ENCODE data around the gene CD84. TPM values are rescaled to one million over a fixed set of nuclear protein-coding genes. Genes with fewer than 3 reads are reported as not detected.
"Not testable (repeated sequence)": the region's sequence is repeated elsewhere in the genome, so short reads cannot be mapped to it uniquely, and the experiment has no call there.

The CD84 gene
- total RNA-seq, 3 donors from 2014 or later, result 7.0 to 14.7 (median 7.7) TPM

- DNase-seq (no peak), ATAC-seq (no peak)
- H3K27me3 Mint-ChIP-seq (ENCODE audit: low read depth), result no peaks in the 10 kb centered on the region
- peaks cover 5% of the 10 kb centered on the region for H3K36me3 Mint-ChIP-seq (ENCODE audit: insufficient read depth)
- no peak overlapping the region for H3K4me3 Mint-ChIP-seq
- H3K4me1 Mint-ChIP-seq (ENCODE audit: low read depth), result peaks cover 17% of the 10 kb centered on the region
- peaks cover 19% of the 10 kb centered on the region for H3K9me3 Mint-ChIP-seq
Measured at GRCh38 chr1:160534823-160535605, 44.3 kb downstream of the CD84 start.

DNA sequence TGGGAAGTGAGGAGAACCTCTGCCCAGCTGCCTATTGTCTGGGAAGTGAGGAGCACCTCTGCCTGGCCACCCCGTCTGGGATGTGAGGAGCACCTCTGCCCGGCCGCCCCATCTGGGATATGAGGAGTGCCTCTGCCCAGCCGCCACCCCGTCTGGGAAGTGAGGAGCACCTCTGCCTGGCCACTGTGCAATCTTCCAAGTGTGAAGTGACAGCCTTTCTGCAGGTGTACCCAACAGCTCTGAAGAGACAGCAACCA, 46.8 kb downstream of the CD84 start:
- not testable (repeated sequence) for DNase-seq; H3K27me3 Mint-ChIP-seq (ENCODE audit: low read depth); H3K4me3 Mint-ChIP-seq; ATAC-seq
- peaks cover 13% of the 10 kb centered on the region for H3K36me3 Mint-ChIP-seq (ENCODE audit: insufficient read depth)
- H3K4me1 Mint-ChIP-seq (ENCODE audit: low read depth), result peaks cover 15% of the 10 kb centered on the region
- H3K9me3 Mint-ChIP-seq, result peaks cover 33% of the 10 kb centered on the region

- peaks cover 15% of the 10 kb centered on the region for H3K36me3 Mint-ChIP-seq (ENCODE audit: insufficient read depth)
- H3K4me3 Mint-ChIP-seq; ATAC-seq; DNase-seq; H3K27me3 Mint-ChIP-seq (ENCODE audit: low read depth): not testable (repeated sequence)
- H3K4me1 Mint-ChIP-seq (ENCODE audit: low read depth), result peaks cover 18% of the 10 kb centered on the region
- peaks cover 38% of the 10 kb centered on the region for H3K9me3 Mint-ChIP-seq
Measured at GRCh38 chr1:160531809-160532556, 47.3 kb downstream of the CD84 start.

GRCh38 chr1:160529401-160529952, 49.8 kb downstream of the CD84 start:
- ATAC-seq, result peak in 1 of 2 donors; percentile 18
- Mint-ChIP-seq H3K9me3 (peaks cover 36% of the 10 kb centered on the region), H3K36me3 (ENCODE audit: insufficient read depth) (peaks cover 16% of the 10 kb centered on the region), H3K4me1 (ENCODE audit: low read depth) (peaks cover 25% of the 10 kb centered on the region)
- not testable (repeated sequence) for H3K4me3 Mint-ChIP-seq; H3K27me3 Mint-ChIP-seq (ENCODE audit: low read depth); DNase-seq

- not testable (repeated sequence) for ATAC-seq; H3K27me3 Mint-ChIP-seq (ENCODE audit: low read depth); DNase-seq
- Mint-ChIP-seq H3K36me3 (ENCODE audit: insufficient read depth) (peaks cover 18% of the 10 kb centered on the region), H3K9me3 (peaks cover 33% of the 10 kb centered on the region), H3K4me3 (peak overlapping the region; percentile 52), H3K4me1 (ENCODE audit: low read depth) (peaks cover 60% of the 10 kb centered on the region)
Measured at GRCh38 chr1:160523789-160524188, 55.5 kb downstream of the CD84 start.

GRCh38 chr1:160522622-160523345, 56.5 kb downstream of the CD84 start, which contains the start of gene SLAMF6:
Gene SLAMF6 (minus strand): TSS chr1:160523255. CDS start chr1:160523192, 63 bp downstream.
- ATAC-seq (peak; percentile 68 to 70), DNase-seq (peak; percentile 43)
- peaks cover 23% of the 10 kb centered on the region for H3K9me3 Mint-ChIP-seq
- H3K27me3 Mint-ChIP-seq (ENCODE audit: low read depth), result no peaks in the 10 kb centered on the region
- H3K4me3 Mint-ChIP-seq, result peak within 1 kb of the TSS; percentile 87
- H3K36me3 Mint-ChIP-seq (ENCODE audit: insufficient read depth), result peaks cover 21% of the 10 kb centered on the region
- H3K4me1 Mint-ChIP-seq (ENCODE audit: low read depth), result peaks cover 69% of the 10 kb centered on the region

- no peak for DNase-seq
- no peak for ATAC-seq
- Mint-ChIP-seq H3K4me3 (peak overlapping the region; percentile 87), H3K9me3 (peaks cover 17% of the 10 kb centered on the region), H3K27me3 (ENCODE audit: low read depth) (no peaks in the 10 kb centered on the region), H3K36me3 (ENCODE audit: insufficient read depth) (peaks cover 19% of the 10 kb centered on the region), H3K4me1 (ENCODE audit: low read depth) (peaks cover 72% of the 10 kb centered on the region)
Measured at GRCh38 chr1:160522136-160522535, 57.2 kb downstream of the CD84 start.

GRCh38 chr1:160521554-160521953, 57.7 kb downstream of the CD84 start:
- H3K27me3 Mint-ChIP-seq (ENCODE audit: low read depth), result no peaks in the 10 kb centered on the region
- H3K4me1 Mint-ChIP-seq (ENCODE audit: low read depth), result peaks cover 75% of the 10 kb centered on the region
- peaks cover 11% of the 10 kb centered on the region for H3K9me3 Mint-ChIP-seq
- H3K36me3 Mint-ChIP-seq (ENCODE audit: insufficient read depth), result peaks cover 20% of the 10 kb centered on the region
- peak overlapping the region; percentile 87 for H3K4me3 Mint-ChIP-seq
- no peak for ATAC-seq
- DNase-seq, result no peak

GRCh38 chr1:160520999-160521398, 58.3 kb downstream of the CD84 start:
- Mint-ChIP-seq H3K27me3 (ENCODE audit: low read depth) (no peaks in the 10 kb centered on the region), H3K4me1 (ENCODE audit: low read depth) (peaks cover 80% of the 10 kb centered on the region), H3K9me3 (peaks cover 8% of the 10 kb centered on the region), H3K4me3 (peak overlapping the region; percentile 87), H3K36me3 (ENCODE audit: insufficient read depth) (peaks cover 17% of the 10 kb centered on the region)
- DNase-seq (no peak), ATAC-seq (no peak)

DNA sequence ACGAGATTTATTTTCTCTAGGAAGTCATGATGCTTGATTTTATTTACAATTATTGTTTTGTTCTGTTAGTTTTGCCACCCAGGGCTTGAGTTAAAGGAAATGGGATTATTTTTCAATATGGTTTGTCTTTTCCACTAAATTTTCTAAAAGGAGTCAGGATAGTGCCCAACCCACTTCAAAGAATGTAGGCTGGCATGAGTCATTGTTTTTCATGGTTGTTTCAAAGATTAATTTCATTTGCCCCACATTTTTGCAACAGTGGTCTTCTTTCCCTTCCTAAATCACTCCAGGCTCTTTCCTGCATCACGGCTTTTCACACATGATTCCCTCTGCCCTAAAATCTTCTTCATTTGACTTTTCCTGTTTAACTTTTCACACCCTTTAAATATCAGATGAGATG, 58.7 kb downstream of the CD84 start:
- H3K27me3 Mint-ChIP-seq (ENCODE audit: low read depth), result no peaks in the 10 kb centered on the region
- H3K4me3 Mint-ChIP-seq, result peak overlapping the region; percentile 87
- H3K4me1 Mint-ChIP-seq (ENCODE audit: low read depth), result peaks cover 85% of the 10 kb centered on the region
- H3K36me3 Mint-ChIP-seq (ENCODE audit: insufficient read depth), result peaks cover 17% of the 10 kb centered on the region
- DNase-seq (no peak), ATAC-seq (no peak)
- peaks cover 8% of the 10 kb centered on the region for H3K9me3 Mint-ChIP-seq

- peak; percentile 56 to 60 for ATAC-seq
- no peak for DNase-seq
- Mint-ChIP-seq H3K27me3 (ENCODE audit: low read depth) (no peaks in the 10 kb centered on the region), H3K36me3 (ENCODE audit: insufficient read depth) (peaks cover 17% of the 10 kb centered on the region), H3K9me3 (peaks cover under 1% of the 10 kb centered on the region), H3K4me3 (peak overlapping the region; percentile 87), H3K4me1 (ENCODE audit: low read depth) (peaks cover 89% of the 10 kb centered on the region)
Measured at GRCh38 chr1:160519642-160520435, 59.5 kb downstream of the CD84 start.

DNA sequence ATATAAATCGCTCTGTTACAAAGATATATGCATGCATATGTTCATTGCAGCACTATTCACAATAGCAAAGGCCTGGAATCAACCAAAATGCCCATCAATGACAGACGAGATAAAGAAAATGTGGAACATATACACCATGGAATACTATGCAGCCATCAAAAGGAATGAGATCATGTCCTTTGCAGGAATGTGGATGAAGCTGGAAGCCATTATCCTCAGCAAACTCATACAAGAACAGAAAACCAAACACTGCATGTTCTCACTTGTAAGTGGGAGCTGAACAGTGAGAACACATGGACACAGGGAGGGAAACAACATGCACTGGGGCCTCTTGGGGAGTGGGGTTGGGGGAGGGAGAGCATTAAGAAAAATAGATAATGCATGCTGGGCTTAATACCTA, 61.8 kb downstream of the CD84 start:
- H3K27me3 Mint-ChIP-seq (ENCODE audit: low read depth); H3K4me3 Mint-ChIP-seq; DNase-seq; ATAC-seq: not testable (repeated sequence)
- Mint-ChIP-seq H3K36me3 (ENCODE audit: insufficient read depth) (peaks cover 30% of the 10 kb centered on the region), H3K4me1 (ENCODE audit: low read depth) (peaks cover 94% of the 10 kb centered on the region), H3K9me3 (peaks cover 10% of the 10 kb centered on the region)

DNA sequence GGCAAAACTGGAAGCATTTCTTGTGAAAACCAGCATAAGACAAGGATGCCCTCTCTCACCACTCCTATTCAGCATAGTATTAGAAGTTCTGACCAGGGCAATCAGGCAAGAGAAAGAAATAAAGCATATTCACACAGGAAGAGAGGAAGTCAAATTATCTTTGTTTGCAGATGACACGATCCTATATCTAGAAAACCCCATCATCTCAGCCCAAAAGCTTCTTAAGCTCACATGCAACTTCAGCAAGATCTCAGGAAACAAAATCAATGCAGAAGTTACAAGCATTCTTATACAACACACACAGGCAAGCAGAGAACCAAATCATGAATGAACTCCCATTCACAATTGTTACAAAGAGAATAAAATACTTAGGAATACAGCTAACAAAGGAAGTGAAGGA, 63.4 kb downstream of the CD84 start:
- H3K4me3 Mint-ChIP-seq, result peak overlapping the region; percentile 46

More for the DNA sequence above, 63.4 kb downstream of the CD84 start:
- ATAC-seq; DNase-seq; H3K27me3 Mint-ChIP-seq (ENCODE audit: low read depth): not testable (repeated sequence)
- Mint-ChIP-seq H3K36me3 (ENCODE audit: insufficient read depth) (peaks cover 36% of the 10 kb centered on the region), H3K4me1 (ENCODE audit: low read depth) (peaks cover 82% of the 10 kb centered on the region), H3K9me3 (peaks cover 10% of the 10 kb centered on the region)
